Omental fat pad (tissue), 4 donors: ENCODE data around the gene MPZL3. TPM values are rescaled to one million over a fixed set of nuclear protein-coding genes. Genes with fewer than 3 reads are reported as not detected.
A peak's percentile ranks its signal among the peaks of the same experiment; 100 is the strongest.

ENCODE experiments used
- ATAC-seq: fragments of 150-250 bp; one replicate; pipeline ENCODE4 v1.9.1; 2016; ENCODE audit warnings: mild to moderate bottlenecking, moderate library complexity; ENCODE audit not compliant: low FRiP score
- DNase-seq: peaks from one replicate; pipeline ENCODE4 v3.0.0-alpha.2; 2019; ENCODE audit warnings: low spot score
- total RNA-seq, 4 donors: library from RNA; depleted of rRNA; stranded (reverse); fragments of >200 nt; gene quantifications; one replicate each; pipeline ENCODE4 v1.1.0, GENCODE V29; 2016
- TF ChIP-seq, protein P1 (sequence below), 3 donors: fragments of 450-650 bp; IDR thresholded peaks; one replicate each; pipeline ENCODE4 v1.5.1; 2016 to 2017; ENCODE audit warnings: antibody characterized with exemption in 3 of 3, mild to moderate bottlenecking in 3 of 3, moderate library complexity in 2 of 3

MPZL3 gene, protein sequence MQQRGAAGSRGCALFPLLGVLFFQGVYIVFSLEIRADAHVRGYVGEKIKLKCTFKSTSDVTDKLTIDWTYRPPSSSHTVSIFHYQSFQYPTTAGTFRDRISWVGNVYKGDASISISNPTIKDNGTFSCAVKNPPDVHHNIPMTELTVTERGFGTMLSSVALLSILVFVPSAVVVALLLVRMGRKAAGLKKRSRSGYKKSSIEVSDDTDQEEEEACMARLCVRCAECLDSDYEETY
- total RNA-seq: 1 to 10 TPM; 1.3 to 2.5 (median 2.4) TPM

DNA sequence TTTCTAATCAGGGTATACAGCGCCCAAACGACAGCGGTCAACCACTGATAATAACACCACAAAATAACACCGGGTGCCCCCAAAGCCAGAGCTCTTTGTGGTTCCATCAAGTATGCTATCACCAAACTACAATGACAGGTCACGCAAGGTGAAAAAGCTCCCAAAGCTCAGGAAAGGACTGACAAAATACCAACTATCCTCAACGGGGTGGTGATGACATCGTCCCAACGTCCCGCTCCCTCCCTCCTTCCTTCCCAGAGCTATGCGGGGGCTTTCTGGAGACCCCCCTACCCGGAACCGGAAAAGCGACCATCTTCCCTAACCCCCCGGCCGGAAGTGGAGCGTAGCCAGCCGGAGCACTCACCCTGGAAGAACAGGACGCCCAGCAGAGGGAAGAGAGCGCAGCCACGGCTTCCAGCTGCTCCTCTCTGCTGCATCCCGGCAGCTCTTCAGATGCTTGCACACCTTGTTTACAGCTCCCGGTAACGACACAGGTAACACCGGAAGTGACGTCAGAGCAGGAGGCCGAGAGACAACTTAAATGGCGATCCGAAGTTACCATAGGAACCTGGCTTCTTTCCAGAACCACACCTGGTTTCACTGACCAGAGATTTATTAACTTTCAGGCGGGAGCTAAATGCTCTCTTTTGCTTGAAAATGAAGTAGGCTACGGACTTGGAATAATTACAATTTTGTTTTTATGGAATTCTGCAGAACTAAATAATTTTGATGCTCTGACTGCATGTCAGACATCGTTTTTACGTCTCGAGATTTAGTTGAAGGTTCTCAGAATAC is at the start of gene MPZL3:
TSS of gene MPZL3 (minus strand) at position 508 of the 795 bp plus-strand sequence. CDS start at position 437, 71 bp downstream.
- TF ChIP-seq, protein P1, sequence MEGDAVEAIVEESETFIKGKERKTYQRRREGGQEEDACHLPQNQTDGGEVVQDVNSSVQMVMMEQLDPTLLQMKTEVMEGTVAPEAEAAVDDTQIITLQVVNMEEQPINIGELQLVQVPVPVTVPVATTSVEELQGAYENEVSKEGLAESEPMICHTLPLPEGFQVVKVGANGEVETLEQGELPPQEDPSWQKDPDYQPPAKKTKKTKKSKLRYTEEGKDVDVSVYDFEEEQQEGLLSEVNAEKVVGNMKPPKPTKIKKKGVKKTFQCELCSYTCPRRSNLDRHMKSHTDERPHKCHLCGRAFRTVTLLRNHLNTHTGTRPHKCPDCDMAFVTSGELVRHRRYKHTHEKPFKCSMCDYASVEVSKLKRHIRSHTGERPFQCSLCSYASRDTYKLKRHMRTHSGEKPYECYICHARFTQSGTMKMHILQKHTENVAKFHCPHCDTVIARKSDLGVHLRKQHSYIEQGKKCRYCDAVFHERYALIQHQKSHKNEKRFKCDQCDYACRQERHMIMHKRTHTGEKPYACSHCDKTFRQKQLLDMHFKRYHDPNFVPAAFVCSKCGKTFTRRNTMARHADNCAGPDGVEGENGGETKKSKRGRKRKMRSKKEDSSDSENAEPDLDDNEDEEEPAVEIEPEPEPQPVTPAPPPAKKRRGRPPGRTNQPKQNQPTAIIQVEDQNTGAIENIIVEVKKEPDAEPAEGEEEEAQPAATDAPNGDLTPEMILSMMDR (IDR thresholded peaks at IDR 0.05): no peak
- DNase-seq (peak; percentile 43), ATAC-seq (peak; percentile 44)

DNA sequence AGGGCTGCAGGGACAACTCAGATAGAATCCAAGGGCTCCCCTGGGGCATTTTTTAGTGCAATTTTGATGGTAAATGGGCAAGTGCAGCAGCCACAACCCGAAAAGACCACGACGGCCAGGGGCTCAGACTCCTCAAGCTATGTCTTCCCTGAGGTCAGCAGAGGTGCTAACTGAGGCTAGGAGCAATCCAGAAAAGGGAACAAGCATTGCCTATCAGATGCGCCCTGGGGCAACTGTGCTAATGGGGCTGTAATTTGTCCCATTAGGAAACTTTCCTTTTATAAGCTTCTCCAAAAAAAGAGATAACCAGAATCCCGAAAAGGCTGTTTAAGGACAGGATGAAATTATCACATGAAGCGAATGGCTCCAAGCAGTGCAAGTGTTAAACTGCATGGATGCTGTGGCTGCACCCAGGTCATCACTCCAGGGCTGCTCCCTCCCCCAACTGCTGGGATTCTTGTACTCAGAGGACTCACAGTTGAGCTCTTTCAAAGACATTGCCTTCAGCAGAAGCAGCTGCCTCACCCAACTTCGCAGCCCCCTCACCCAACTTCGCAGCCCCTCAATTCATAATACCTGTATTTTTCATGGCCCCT is 49.5 kb upstream of the MPZL3 start:
- no peak for ATAC-seq
- DNase-seq: no peak
- TF ChIP-seq, protein P1 (IDR thresholded peaks at IDR 0.05): no peak

DNA sequence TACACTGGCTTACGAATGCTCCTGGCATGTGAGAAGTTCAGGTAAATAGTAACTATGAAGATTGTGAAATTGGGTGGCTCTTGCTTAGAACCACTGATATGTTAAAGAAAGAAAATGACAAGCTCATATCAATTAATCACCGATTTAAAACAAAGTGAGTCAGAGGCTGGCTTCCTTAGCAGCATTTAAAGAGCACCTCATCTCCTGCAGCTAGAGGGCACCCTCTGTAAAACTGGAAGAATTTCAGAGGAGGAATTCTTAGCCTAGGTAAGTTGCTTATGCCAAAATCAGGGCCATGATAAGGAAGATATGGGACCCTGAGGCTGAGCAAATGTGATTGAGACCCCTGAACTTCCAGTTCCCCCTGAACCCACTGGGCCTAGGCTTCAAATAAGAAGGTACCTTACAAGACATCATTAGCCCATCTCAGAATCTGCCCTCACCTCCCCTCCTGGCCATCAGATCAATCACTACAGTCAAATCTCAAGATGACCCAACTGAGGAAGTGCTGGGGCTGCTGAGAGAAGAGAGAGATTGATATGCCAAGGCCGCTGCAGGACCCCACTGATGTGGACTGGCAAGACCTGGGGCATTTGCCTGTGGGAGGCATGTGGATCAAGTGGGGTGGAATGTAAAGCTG is 43.8 kb upstream of the MPZL3 start:
- no peak for DNase-seq
- ATAC-seq: no peak
- TF ChIP-seq, protein P1 (IDR thresholded peaks at IDR 0.05): no peak

DNA sequence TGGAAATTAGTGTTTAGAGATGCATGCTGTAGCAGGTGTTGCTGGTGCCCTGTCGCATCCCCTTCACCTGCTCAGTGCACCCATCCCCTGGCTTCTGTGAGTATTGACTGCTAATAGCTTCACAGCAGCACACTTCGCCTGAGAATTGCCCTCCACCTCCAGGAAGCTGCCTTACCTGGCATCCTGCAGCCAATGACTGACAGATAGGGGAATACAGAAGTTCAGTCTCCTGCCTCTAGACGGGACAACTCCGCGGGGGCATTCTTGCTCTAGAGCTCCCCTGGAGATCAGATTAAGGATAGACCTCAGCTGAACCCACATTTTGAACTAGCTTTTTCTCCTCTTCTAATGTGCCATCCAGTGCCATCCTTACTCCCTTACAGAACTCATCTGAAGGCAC is 43.0 kb upstream of the MPZL3 start:
- TF ChIP-seq, protein P1 (IDR thresholded peaks at IDR 0.05): no peak
- ATAC-seq (no peak), DNase-seq (no peak)

DNA sequence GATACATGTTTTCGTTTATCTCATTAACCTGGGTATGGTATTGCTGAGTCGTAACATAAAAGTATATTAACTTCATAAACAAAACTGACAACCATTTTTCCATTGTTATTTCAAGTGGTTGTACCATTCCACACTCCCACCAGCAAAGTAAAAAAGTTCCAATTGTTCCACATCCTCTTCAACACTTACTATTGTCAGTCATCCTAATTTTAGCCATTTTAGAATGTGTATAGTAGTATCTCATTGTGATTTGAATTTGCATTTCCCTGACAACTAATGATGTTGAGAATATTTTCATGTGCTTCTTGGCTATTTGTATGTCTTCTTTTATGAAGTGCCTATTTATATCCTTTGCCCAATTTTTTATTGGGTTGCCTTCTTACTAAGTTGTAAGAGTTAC is 41.9 kb upstream of the MPZL3 start:
- DNase-seq (no peak), ATAC-seq (no peak)
- TF ChIP-seq, protein P1 (IDR thresholded peaks at IDR 0.05): no peak

DNA sequence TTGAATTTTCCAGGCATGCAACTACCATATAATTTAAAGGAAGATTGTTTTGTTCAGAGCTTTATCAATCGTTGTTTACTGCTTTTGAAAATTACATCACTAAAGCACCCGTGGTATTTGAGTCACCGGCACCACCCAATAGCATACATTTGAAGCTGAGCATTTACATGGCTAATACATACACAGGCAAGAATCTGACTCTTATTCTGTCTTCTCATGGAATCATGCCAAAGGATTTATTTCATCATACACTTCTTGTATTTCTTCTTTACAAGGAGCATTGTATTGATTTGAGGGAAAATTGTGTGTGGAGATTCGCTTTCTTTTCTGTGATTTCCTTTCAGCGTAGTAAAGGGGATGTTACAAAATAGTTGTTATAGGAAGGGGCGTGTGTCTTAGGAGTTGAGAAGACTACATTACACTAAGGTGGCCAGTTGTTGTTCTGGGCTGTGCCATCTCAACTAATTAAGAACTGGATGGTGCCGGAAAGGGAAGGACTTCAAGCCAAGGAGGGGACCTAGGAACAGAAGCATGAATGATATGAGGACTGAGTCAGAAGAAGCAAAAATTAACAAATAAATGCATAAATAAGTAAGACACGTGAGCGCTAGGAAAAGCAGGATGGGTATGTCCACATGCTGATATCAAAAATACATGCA is 39.4 kb upstream of the MPZL3 start:
- DNase-seq (no peak), ATAC-seq (no peak)
- TF ChIP-seq, protein P1 (IDR thresholded peaks at IDR 0.05): no peak
